SK-MEL-5 (cell line): ENCODE data around the gene CARD11. TPM values are rescaled to one million over a fixed set of nuclear protein-coding genes. Genes with fewer than 3 reads are reported as not detected.
A peak's percentile ranks its signal among the peaks of the same experiment; 100 is the strongest.

Experiments
- DNase-seq: peaks from one replicate; pipeline ENCODE4 v3.0.0-alpha.2; 2016; ENCODE audit warnings: low read depth, low spot score
- in situ Hi-C: cut with HindIII; loops from 2 replicates; pipeline ENCODE4 v1.10.0; 2016; ENCODE audit warnings: low sequenced_read_pairs, high pct_unique_total_duplicates, low pct_unique_long_range_greater_than_20kb
- total RNA-seq: library from RNA; depleted of rRNA; stranded (reverse); fragments of >200 nt; shearing (Covaris generic); gene quantifications from 2 replicates; pipeline ENCODE4 v1.2.3, GENCODE V29; 2014; rRNA removed

CARD11 gene
- total RNA-seq, 1 experiment from 2014 or later, result not detected

DNA sequence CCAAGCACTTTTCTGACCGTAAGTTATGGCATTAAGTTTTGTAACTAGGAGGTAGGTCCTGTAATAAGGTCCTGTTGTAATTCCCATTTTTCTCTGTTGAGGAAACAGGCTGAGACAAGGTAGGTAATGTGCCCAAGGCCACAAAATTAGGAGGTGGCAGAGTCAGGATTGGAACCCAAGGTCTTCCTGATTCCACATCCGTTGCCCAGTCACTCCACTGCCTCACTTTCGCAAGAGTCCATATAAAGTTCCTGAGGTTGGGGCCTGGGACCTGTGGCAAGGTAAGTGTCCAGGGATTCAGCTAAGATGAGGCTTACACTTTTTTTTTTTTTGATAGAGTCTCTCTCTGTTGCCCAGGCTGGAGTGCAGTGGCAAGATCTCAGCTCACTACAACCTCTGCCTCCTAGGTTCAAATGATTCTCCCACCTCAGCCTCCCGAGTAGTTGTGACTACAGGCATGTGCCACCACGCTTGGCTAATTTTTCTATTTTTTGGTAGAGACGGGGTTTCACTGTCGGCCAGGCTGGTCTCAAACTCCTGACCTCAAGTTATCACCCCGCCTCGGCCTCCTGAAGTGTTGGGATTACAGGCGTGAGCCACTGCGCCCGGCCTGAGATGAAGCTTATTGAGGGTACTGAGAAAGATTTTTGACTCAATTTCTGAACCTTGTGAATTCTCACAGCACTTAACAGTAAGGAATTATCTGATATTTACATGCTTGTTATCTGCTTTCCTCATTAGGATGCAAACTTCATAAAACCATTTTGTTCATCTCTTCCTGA, 179.3 kb downstream of the CARD11 start:
- DNase-seq, result no peak
- in situ Hi-C loops, result no loop called here

GRCh38 chr7:2863461-2864066, 180.1 kb downstream of the CARD11 start:
- DNase-seq, result peak; percentile 81
- in situ Hi-C loops, result no loop called here

DNA sequence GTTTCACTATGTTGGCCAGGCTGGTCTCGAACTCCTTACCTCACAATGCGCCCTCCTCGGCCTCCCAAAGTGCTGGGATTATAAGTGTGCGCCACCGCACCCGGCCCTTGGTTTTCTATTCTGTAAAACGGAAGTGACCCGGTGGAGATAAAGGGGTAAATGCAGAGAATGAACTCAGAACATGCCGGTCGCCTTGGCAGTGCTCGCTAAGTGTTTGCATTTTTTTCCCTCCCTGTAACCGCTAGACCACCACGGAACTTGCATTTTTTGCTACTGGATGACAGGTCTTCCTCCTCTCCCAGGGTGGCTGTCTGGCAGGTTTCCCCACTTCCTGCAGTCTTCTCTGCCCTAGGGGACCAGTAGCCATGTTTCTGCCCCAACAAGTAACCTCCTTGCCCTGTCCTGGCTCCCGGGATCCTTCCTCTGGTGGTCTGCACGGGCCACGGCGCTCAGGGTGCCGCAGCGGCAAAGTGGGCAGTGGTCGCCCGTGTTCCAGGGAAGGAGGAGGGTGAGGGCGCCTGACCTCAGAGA, 180.8 kb downstream of the CARD11 start:
- no peak for DNase-seq
- in situ Hi-C loops, result no loop called here

GRCh38 chr7:2861509-2861908, 182.2 kb downstream of the CARD11 start:
- DNase-seq, result no peak
- in situ Hi-C loops, result no loop called here

- DNase-seq, result no peak
- in situ Hi-C loops, result no loop called here
Measured at GRCh38 chr7:2860627-2861133, 183.0 kb downstream of the CARD11 start.

- in situ Hi-C loops, result no loop called here
- DNase-seq, result no peak
Measured at GRCh38 chr7:2859952-2860351, 183.7 kb downstream of the CARD11 start.

- in situ Hi-C loops, result no loop called here
- DNase-seq, result no peak
Measured at GRCh38 chr7:2858621-2859020, 185.0 kb downstream of the CARD11 start.

DNA sequence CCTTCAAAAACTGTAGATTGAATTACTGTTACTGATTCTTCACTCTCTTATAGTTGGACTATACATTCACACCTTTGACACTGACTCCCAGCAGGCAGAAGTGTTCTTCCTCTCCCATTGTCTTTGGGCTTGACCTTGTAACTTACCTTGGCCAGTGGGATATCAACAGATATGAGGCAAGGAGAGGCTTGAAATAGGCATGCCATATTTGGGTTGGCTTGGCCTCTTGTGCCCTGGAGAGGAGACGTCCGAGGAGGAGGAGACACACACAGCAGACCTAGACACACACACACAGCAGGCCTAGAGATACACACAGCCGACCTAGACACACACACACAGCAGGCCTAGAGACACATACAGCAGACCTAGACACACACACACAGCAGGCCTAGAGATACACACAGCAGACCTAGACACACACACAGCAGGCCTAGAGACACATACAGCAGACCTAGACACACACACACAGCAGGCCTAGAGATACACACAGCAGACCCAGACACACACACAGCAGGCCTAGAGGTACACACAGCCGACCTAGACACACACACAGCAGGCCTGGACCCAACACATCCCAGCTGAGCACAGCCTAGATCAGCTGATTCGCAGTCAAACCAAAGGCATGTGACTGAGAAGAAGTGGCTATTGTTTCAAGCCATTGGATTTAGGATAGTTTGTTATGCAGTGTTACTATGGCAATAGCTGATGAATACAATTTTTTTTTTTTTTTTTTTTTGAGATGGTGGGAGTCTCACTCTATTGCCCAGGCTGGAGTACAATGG, 187.1 kb downstream of the CARD11 start:
- peak; percentile 75 for DNase-seq
- in situ Hi-C loops, result no loop called here

Other genes starting within 250 kb of the CARD11 start
- 10.1 and 10.2 TPM in 2 replicates for gene GNA12, start 199.6 kb downstream of the CARD11 start, total RNA-seq